DMS153 treated with DMSO at 0.1 percent for 48 hours (cell line): ENCODE measurements around the gene PRPF6.
A peak's percentile ranks its signal among the peaks of the same experiment; 100 is the strongest.

ENCODE experiments used
- DNase-seq: peaks from one replicate; lab custom pipeline; 2025; ENCODE audit not compliant: unreplicated experiment; lab: John Stamatoyannopoulos, UW

Gene PRPF6

DNA sequence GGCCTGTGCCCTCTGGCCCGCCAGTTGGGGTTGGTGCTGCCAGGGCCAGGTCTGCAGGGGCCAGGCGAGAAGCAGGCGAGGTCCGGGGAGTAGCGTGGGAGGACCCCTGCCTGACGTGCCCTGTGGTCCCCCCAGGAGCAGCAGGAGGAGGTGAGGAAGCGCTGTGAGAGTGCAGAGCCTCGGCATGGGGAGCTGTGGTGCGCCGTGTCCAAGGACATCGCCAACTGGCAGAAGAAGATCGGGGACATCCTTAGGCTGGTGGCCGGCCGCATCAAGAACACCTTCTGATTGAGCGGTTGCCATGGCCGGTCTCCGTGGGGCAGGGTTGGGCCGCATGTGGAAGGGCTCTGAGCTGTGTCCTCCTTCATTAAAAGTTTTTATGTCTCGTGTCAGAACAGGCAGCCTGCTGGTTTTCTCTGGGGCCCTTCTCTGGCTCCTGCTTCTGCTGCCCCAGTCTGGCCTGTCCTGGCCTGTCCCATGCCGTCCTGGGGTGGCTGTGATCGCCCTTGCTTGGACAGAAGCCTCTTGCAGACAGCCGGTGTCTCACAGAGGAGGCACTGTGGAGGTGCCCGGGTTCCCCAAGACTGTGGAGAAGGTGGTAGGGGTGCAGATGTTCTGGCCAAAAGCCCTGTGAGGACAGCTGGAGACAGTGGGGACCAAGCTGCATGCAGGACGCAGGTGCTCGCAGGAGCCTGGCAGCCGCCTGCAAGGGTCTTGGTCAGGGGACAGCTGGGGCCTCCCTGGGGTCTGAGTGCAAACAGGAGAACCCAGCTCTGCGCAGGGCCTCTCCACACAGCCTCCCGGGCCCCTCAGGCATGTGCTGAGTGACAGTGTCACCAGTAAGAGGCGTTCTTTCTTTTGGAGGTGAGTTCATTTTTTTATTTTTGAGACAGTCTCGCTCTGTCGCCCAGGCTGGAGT lies 52.0 kb downstream of the PRPF6 start:
- DNase-seq: no peak

DNA sequence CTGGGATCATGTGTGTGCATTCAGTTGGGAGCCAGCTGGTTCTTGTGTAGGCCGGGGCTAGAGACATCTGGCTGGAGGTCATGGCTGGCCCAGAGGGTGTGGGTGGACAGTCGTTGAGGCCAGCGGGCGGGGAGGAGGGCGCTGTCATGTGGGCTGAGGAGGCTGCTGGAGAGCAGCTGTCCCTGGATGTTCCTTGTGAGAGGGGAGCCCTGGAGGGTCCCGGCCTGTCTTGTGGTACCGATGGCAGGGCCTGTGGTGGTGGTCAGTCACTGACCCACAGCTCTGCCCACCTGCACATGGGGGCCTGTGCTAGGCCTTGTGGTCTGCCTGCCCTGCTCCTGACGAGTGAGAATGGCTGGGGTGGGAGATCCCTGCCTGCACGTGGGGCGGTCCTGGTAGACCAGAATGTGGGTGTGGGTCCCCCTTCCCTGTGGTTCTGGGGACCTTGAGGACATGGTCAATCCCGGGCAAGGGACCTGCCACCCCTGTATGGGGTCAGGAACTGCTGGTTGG lies 53.1 kb downstream of the PRPF6 start:
- no peak for DNase-seq

DNA sequence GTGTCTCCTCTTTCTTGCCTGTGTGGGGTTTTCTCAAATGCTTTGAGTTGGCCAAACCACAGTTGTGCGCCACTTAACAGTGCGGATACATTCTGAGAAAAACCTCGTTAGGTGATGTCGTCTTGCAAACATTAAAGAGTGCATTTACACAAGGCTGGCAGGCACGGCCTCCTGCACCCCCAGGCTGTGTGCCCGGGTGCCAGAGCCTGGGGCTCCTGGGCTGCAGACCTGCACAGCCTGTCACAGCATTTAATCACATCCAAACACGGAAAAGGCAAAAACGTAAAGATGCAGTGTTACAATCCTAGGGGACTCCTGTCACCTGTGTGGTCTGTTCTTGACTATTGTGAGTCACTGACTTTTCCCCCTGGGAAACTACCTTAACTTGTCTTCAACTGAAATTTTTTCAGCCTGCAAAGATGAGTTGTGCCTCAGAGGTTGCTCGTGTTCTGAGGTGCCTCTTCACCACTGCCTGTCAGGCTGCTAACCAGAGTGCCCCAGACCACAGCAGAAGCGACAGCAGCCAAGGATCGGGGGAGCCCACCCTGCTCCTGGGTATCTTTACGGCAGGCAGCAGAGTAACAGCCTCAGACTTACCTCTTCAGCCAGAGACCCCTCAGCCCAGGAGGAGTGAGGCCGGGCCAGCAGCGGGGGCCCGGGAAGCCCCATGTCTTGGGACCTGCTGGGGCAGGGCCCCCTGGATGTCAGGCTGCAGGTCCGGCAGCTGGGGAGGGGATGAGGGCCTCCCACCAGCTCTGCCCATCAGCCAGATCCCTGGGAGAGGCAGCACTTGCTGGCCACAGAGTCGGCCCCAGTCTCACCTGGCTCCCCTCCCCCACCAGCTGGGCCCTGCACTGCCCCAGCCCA lies 54.4 kb downstream of the PRPF6 start:
- no peak for DNase-seq

DNA sequence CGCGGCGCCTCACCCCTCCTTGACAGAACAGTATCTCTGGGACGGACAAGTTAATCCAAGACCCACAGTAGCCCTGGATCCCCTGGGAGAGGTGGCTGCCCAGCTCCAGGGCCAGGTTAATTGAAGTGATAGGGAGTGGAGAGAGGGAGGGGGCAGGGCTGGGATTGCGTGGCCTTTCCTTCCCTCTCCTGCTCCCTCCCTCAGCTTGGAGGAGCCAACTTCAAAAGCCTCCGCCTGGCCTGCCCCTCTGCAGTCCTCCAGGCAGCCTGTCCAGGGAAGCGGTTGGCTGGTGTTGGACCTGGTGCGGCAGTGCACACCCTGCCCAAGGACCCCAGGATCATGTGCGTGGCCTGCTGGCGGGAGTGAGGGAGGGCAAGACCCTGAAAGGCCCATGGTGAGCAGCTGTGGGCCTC lies 55.0 kb downstream of the PRPF6 start, which contains the start of gene C20orf204:
Gene C20orf204 (plus strand): TSS at position 250 of the 413 bp plus-strand sequence. CDS start 142 bp downstream, at position 392.
- DNase-seq: no peak

DNA sequence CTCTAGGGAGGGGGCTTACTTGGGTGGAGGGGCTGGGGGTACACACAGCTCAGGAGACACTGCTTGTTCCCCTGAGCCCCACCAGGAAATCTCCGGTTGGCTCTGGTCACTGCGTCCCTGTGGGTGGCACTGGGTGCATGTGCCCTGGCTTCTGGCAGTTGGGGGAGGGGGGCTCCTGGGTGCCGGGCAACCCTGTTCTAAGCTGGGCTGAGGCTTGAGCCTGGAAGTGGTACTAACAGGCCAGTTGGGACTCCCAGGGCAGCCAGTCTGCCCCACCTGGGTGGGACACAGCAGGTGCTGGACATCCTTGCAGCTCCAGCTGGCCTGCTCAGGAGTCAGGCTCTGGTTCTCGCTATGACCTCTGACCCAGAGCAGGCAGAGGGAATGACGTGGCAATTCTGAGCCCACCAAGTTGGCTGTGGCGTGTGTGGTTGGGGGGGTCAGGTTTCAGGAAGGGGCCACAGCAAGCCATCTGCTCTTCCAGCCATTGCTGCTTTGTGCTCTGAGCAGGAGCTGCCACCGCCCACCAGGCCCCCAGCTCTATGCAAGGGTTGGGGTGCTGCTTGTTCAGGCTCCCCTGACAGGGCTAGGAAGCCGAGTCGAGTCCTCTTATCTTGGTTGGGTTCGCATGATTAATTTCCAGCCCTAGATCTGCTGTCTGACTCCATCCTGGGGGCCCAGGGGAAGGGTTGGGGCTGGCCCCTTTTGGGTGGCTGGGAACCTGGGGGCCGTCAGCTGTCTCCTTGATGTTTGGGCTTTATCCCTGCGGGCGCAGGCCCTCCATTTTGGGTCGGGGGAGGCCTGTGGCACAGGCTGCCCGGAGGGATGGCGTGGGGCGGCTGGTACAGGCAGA lies 55.6 kb downstream of the PRPF6 start:
- DNase-seq: no peak

DNA sequence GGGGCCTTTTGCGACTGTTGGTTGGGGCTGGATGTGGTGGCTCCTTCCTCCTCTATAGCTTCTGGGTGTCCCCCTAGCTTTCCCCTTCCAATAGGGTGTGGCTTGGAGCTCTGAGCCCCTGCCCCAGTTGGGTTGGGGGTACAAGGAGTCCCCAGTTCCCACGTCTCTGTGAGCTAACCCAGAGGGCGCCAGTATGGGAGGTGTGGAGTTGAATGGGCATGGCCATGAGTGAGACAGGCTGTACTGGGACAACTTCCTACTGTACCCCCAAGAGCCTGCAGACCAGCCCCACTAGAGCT lies 56.2 kb downstream of the PRPF6 start:
- DNase-seq: no peak

DNA sequence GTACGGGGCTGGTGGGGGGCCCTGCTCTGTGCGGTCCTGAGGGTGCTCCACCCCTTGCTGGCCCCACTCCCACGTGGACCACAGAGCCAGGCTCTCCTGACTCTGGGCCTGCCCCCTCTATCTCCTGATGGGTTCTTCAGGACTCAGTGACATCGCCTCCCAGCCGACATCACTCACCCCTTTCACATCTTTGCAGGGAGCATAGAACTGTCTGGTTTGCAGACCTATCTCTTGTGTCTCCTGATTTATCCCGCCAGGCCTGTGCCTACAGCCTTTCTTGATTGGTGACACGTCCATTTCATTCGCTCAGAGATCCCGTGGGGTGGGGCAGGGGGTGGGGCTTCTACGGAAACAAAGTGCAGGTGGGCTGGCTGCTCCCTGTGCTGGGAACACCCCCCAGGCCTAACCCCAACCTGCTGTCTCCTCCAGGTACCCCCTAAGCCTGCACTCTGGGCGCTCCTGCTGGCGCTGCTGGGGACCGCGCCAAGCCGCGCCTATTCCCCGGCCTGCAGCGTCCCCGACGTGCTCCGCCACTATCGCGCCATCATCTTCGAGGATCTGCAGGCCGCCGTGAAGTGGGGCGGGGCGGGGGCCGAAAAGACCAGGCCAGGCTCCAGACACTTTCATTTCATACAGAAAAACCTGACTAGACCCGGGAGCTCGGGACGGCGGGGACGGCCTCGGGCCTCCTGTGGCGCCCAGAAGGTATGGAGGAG lies 56.7 kb downstream of the PRPF6 start:
- DNase-seq: no peak

DNA sequence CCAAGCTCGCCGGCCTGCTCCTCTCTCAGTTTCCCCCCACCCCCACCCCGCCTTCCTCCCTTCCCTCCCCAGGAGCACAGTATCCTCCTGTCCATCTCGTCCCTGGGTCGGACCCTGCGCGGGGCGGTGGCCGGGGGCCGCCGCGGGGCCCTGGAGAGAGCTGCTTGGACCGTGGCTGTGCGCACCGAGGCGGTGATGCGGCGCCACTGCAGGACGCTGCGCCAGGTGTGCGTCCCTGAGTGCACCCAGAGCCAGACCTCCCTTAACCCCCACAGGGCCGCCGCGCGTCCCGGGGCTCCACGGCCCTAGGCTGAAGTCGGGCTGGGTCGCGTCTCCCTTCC lies 57.3 kb downstream of the PRPF6 start:
- DNase-seq: no peak

DNA sequence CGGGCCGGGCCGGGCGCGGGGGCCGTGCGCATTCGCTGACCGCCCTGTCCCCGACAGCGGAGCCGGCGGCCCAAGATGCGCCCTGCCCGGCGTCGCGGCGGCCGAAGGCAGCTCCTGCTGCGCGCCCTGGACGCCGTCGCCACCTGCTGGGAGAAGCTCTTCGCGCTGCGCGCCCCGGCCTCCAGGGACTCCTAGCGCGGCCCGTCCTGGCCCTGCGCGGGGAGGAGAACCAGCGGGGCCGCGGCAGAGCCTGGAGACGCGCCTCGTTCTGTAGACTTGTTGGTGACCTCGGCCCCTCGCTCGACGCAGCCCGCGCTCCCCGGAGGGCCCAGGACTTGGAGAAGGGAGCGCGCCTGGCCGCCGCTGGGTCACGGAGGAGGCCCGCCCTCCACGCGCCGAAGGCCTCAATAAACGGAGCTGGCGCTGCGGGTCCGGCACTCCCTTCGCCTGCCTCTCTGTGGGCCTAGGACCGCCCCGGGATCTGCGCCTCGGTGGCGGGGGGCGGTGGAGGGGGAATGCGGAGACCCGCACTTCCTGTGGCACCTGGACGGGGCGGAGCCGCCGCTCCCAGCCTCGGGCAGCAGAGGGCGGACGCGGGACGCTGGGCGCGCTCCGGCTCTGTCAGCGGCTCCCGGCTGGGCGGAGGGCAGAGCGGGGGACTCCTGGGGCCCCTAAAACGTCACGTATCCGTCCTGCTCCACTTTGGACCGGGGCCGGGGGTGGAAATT lies 57.8 kb downstream of the PRPF6 start:
- peak; percentile 51 for DNase-seq

DNA sequence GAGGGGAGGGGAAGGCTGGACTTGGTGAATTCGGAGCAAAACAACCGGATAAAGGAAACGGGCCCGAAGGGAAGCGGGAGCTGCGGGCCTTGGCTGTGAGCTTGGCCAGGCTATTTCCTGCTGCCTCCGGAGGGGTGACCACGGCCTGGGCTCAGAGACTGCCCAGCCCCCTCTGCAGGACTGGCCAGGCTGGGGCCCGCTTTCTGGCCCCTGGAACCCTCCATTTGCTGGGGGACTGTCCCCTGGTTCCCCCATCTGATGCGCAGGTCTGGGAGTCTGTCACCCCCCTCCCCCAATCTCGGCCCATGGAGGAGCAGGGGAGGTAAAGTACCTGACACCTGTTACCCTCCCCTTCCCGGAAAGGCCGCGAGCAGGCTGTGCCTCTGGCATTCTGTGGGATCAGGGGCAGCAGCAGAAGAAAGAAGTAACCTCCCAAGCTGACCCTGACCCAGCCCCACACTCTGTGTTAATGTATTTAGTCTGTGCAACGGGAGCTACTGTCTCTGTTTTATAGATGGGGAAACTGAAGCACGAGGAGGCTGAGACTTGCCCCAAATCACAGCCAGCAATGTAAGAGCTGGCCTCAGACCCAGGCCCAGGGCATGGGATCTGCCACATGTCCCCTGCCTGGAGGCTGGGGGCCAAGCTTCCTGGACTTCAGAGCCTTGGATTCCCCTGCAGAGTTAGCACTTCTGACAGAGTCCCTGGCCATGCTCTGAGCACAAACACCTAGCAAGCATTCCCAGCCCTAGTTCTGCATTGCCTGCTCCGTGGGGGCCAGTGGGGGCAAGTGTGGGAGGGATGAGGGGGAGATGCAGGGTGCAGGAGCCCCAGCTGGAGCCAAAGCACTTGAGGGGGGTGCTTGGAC lies 58.6 kb downstream of the PRPF6 start:
- no peak for DNase-seq

DNA sequence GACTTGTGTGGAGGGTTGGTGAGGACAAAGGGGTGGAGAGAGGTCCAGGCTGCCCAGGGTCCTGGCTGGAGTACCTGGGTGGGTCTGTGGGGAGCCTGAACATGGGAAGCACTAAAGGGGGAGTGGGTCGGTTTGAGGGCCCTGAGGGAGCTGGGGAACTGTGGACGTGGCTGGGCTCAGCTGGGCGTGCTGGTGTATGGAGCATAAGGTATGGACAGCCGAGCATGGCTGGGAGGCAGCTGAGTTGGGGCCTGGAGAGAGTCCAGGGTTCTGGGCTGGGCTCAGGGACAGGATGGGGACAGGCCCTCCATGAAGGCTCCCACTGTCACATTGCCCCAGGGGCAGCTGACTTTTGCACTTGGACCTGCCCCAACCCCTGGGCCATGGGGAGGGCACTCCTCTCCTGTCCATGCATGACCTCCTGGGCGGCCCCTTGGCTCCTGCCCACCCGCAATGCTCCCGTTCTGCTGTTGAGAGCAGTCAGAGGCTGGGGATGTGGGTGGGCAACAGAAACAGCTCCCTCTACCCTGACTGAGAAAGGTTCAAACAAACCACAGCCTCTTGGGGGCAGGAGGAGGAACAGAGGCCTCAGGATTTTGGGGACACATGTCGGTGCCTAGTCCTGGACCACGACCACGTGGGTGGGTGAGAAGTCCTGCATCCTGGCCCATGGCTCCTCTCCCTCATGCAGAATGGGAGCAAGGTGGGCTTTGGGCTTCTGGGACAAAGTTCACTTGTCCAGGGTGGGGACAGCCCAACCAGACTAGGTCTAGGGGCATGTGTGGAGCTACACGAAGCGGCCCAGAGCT lies 59.5 kb downstream of the PRPF6 start:
- no peak for DNase-seq

DNA sequence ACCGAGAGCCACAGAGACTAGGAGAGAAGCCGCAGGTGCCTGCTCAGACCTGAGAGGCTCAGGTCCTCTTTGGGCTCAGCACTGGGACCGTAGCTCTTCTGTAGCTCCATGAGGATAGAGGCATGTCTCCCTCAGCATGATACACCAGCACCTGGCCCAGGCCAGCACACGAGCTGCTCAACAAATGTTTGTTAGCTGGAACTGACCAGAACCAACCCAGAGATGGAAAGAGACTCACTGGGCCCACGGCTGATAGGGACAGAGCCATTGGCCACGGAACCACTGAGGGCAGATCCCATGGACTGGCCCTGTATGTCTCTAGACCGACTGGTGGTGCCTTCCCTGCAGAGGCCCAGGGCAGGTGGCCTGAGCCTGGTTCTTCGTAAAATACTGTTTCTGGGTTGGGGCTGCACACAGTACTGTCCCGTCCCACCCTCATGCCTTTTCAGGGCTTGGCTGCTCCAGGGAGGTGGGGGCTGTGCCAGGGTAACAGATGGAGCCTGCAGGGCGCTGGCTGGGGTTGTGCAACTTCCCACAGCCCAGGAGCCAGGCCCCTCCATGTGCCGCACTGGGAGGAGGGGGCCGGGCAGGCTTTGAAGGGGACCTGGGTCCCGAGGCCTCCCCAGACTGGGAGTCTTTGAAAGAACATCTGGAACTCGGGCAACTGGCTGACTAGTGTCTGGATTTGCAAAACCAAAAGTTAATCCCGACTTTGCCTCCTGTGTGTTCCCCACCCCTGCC lies 60.3 kb downstream of the PRPF6 start:
- no peak for DNase-seq

DNA sequence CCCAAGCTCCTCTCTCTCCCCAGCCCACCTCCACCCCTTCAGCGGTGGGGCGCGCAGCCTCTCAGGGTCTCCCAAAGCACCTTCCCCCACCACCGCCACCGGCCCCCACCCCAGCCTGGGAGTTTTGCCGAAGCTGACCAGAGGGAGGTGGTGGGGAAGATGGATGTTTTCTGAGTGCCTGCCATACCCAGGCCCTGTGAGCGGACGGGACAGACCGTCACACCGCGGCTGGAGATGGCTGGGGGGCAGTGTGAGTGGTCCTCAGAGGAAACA lies 60.8 kb downstream of the PRPF6 start:
- DNase-seq: no peak

DNA sequence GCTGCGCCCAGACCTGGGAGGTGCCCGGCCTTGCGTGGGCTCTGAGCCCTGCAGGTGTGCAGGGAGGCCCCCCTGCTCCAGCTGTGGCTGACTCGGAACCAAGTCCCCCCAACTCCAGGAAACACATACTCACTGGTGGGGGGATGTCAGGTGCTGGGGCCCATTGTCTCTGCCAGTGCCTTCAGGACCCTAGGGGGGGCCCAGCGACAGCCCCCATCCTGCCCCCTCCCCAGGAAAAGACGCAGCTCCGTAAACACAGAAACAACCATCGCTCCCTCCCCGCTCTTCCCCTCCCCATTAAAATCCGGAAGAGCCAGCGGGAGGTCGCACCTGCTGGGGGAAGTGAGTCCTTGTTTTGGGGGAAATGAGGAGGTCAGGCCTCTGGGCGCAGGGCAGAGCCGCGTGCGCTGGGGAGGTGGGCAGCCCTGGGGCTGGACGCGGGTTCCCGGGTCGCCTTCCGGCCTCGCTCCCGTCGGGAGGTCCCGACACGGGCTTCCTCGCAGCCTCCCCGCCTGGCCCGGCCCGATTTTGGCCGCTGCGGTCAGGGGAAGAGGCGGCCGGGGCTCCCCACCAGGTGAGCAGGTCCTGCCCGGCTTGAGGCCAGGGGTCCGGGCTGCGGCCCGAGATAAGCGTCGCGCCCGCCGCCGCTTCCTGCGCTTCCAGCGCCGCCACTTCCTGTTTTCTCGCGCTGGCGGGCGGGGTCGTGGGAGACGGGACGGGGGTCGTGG lies 61.3 kb downstream of the PRPF6 start:
- no peak for DNase-seq

DNA sequence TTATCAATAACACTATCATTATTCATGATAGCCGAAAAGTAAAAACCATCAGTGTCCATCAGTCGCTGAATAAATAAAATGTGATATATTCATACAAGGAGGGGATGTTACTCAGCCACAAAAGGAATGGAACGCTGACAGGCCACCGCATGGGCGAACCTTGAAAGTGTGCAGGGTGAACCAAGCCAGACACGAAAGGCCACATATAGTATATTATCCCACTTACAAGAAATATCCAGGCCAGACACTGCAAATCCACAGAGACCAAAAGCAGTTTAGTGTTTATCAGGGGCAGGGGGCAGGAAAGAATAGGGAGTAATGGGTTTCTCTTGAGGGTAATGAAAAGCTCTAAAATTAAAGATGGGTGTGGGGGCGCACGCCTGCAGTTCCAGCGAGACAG lies 62.8 kb downstream of the PRPF6 start:
- no peak for DNase-seq

DNA sequence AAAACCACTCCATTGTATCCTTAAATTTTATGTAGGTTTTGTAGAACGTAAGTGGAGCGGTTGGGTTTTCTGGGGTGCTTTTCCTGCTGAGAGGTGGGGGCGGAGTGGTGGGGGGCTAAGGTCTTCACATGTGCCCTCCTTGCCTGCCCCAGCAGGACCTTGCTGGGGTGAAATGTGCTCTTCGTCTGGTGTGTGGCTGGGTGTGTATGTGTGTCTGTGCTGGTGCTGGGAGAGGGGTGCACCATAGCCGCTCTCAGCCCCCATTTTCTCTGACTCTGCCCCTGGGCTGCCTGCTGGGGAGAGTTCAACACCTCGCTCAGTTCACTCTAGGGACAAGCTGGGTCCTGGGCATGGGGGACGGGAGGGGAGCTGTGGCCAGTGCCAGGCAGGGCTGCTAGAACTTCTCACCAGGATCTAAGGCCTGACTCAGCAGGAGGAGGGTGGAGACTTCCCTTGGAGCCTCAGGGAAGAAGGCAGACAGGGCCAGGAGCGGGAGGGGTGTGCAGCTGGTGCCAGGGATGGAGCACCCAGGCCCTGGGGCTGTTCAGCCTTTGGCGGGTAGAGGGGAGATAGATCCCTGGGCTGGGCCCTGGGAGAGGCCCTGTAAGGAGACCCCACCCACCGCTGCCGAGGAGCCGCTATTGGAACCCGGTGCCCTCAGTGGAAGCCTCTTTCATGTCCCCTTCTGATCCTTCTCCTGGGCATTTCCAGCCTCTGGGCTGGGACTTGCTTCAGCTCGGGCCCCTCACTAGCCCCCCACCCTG lies 63.7 kb downstream of the PRPF6 start:
- no peak for DNase-seq
